ENCODE measurements around the gene TXNIP. TPM values are rescaled to one million over a fixed set of nuclear protein-coding genes. Genes with fewer than 3 reads are reported as not detected.

The TXNIP gene
- total and polyA plus RNA-seq, 2 of the 4 experiments (the other 2 are of a cell fraction): 36.4 to 77.2 TPM

DNA sequence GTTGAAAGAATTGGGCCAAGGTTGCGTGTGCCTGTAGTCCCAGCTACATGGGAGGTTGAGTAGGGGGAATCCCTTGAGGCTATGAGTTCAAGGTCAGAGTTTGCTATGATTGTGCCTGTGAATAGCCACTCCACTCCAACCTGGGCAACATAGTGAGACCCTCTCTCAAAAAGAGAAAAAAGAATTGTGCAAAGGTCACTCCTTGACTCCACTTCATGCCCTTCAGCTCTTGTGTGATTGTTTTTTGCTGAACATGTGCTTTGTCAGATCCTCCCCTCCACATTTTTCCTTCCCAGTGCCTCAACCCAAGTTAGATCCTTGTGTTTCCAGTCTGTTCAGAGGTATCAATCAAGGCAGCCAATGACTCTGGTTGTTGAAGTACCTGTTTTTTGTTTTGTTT lies 8.5 kb downstream of the TXNIP start:
- ATAC-seq (ENCODE audit: low read depth) (no peak), DNase-seq (no peak)
- H2BK120ac ChIP-seq (ENCODE audit: low read depth, low read length): no peak overlapping the region
- H3K18ac ChIP-seq (ENCODE audit: low read depth, low read length): no peak overlapping the region
- no peaks in the 10 kb centered on the region for H4K20me1 ChIP-seq (ENCODE audit: insufficient read depth, low read length)
- no peak overlapping the region for H2BK20ac ChIP-seq (ENCODE audit: low read depth, low read length)
- H2BK5ac ChIP-seq (ENCODE audit: low read depth, low read length, poor library complexity, severe bottlenecking): no peak overlapping the region
- H3K9me3 ChIP-seq (ENCODE audit: control insufficient read depth, insufficient read depth, low read length): no peaks in the 10 kb centered on the region
- peaks cover 0 to 8% of the 10 kb centered on the region in 2 experiments; a peak in 2 of 4 replicates for H3K79me1 ChIP-seq (ENCODE audit: low read depth in 1 of 2, low read length in 2 of 2)
- H2AFZ ChIP-seq (replicated peaks; ENCODE audit: low read length, poor library complexity): no peak overlapping the region
- H2AK5ac ChIP-seq (ENCODE audit: low read depth, low read length): no peak overlapping the region
- no peak overlapping the region for H3K23ac ChIP-seq (ENCODE audit: low read depth, low read length)
- intact Hi-C loops (cut with micrococcal nuclease): no loop called here
- H3K36me3 ChIP-seq (ENCODE audit: control insufficient read depth, insufficient read depth, low read length): no peaks in the 10 kb centered on the region; the same call in 1 of the 2 replicates
- no peak overlapping the region for H4K91ac ChIP-seq (ENCODE audit: insufficient read depth, low read depth, low read length)
- peaks cover 8% of the 10 kb centered on the region for H3K9me1 ChIP-seq (ENCODE audit: insufficient read depth, low read length)
- no peak overlapping the region for H3K4me3 ChIP-seq (ENCODE audit: insufficient read depth, low read depth, low read length)
- dilution Hi-C loops (cut with HindIII; ENCODE audit: low sequenced_read_pairs, unreplicated experiment): no loop called here
- no CpG with 5 or more reads among the region's 1 CpG for WGBS, 2 experiments (ENCODE audit: extremely low coverage in 2 of 2, insufficient read length in 1 of 2)
- BruUV-seq (replicated peaks): no TSS peak
- POLR2A ChIA-PET (ENCODE audit: unreplicated experiment): interaction anchor here (2.1 kb wide), 1 partner anchor 8 kb away, joined by 6 read pairs; no protein-coding TSS in a partner anchor
- in situ Hi-C loops (cut with MboI; ENCODE audit: low sequenced_read_pairs): no loop called here
- no peak overlapping the region for H3K27ac ChIP-seq (ENCODE audit: insufficient read depth, low read length)
- no peak overlapping the region for H3K4me2 ChIP-seq (ENCODE audit: low read depth, low read length)
- no peak overlapping the region for H3K4ac ChIP-seq (ENCODE audit: low read depth, low read length)
- no peak overlapping the region for H4K5ac ChIP-seq (ENCODE audit: low read depth, low read length)
- H2BK15ac ChIP-seq (ENCODE audit: low read depth, low read length): no peak overlapping the region
- TF ChIP-seq, protein P1, sequence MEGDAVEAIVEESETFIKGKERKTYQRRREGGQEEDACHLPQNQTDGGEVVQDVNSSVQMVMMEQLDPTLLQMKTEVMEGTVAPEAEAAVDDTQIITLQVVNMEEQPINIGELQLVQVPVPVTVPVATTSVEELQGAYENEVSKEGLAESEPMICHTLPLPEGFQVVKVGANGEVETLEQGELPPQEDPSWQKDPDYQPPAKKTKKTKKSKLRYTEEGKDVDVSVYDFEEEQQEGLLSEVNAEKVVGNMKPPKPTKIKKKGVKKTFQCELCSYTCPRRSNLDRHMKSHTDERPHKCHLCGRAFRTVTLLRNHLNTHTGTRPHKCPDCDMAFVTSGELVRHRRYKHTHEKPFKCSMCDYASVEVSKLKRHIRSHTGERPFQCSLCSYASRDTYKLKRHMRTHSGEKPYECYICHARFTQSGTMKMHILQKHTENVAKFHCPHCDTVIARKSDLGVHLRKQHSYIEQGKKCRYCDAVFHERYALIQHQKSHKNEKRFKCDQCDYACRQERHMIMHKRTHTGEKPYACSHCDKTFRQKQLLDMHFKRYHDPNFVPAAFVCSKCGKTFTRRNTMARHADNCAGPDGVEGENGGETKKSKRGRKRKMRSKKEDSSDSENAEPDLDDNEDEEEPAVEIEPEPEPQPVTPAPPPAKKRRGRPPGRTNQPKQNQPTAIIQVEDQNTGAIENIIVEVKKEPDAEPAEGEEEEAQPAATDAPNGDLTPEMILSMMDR (conservative IDR thresholded peaks at IDR 0.05; ENCODE audit: low read depth, low read length): no peak
- no peak for TF ChIP-seq SMC3 (IDR thresholded peaks at IDR 0.05; ENCODE audit: low read depth, low read length)
- TF ChIP-seq BHLHE40 (IDR thresholded peaks at IDR 0.05; ENCODE audit: low read depth, low read length): no peak
- TF ChIP-seq NFE2L2 (IDR thresholded peaks at IDR 0.05; ENCODE audit: low read depth, low read length): no peak
- no peak for TF ChIP-seq RFX5 (IDR thresholded peaks at IDR 0.05; ENCODE audit: low read depth, low read length)
- no peak for TF ChIP-seq RCOR1 (IDR thresholded peaks at IDR 0.05; ENCODE audit: insufficient replicate concordance, low read length)
- TF ChIP-seq FOS (IDR thresholded peaks at IDR 0.05; ENCODE audit: low read depth, low read length): no peak
- no peak for TF ChIP-seq CEBPB (IDR thresholded peaks at IDR 0.05; ENCODE audit: low read depth, low read length)
- TF ChIP-seq MXI1 (IDR thresholded peaks at IDR 0.05; ENCODE audit: borderline replicate concordance, low read depth, low read length): no peak
- no peak for TF ChIP-seq RAD21 (IDR thresholded peaks at IDR 0.05; ENCODE audit: low read length)
- no peak for TF ChIP-seq CHD1 (IDR thresholded peaks at IDR 0.05; ENCODE audit: low read depth, low read length)
- TF ChIP-seq MAFK (IDR thresholded peaks at IDR 0.05; ENCODE audit: low read depth, low read length): no peak
- no peak for TF ChIP-seq POLR2A (IDR thresholded peaks at IDR 0.05; ENCODE audit: low read depth, low read length)
- no peak for TF ChIP-seq MAZ (IDR thresholded peaks at IDR 0.05; ENCODE audit: borderline replicate concordance, low read depth, low read length)
- TF ChIP-seq, protein P2, sequence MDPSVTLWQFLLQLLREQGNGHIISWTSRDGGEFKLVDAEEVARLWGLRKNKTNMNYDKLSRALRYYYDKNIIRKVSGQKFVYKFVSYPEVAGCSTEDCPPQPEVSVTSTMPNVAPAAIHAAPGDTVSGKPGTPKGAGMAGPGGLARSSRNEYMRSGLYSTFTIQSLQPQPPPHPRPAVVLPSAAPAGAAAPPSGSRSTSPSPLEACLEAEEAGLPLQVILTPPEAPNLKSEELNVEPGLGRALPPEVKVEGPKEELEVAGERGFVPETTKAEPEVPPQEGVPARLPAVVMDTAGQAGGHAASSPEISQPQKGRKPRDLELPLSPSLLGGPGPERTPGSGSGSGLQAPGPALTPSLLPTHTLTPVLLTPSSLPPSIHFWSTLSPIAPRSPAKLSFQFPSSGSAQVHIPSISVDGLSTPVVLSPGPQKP (IDR thresholded peaks at IDR 0.05; ENCODE audit: borderline replicate concordance, low read depth, low read length): no peak
- TF ChIP-seq, protein P3, sequence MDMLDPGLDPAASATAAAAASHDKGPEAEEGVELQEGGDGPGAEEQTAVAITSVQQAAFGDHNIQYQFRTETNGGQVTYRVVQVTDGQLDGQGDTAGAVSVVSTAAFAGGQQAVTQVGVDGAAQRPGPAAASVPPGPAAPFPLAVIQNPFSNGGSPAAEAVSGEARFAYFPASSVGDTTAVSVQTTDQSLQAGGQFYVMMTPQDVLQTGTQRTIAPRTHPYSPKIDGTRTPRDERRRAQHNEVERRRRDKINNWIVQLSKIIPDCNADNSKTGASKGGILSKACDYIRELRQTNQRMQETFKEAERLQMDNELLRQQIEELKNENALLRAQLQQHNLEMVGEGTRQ (IDR thresholded peaks at IDR 0.05; ENCODE audit: low read depth, low read length): no peak
- no peak overlapping the region for H4K8ac ChIP-seq (ENCODE audit: low read depth in 2 of 2, low read length in 2 of 2)
- H3K27me3 ChIP-seq (ENCODE audit: control insufficient read depth, insufficient read depth, low read length): no peaks in the 10 kb centered on the region
- H3K4me1 ChIP-seq (ENCODE audit: control insufficient read depth, insufficient read depth, low read length): peaks cover 13% of the 10 kb centered on the region
- no peak overlapping the region for H3K9ac ChIP-seq (ENCODE audit: low read depth, low read length)
- H3K14ac ChIP-seq (replicated peaks; ENCODE audit: low read depth, low read length): no peak overlapping the region
- no peak overlapping the region for H2AK9ac ChIP-seq (replicated peaks; ENCODE audit: low read depth, low read length, poor library complexity)
- no peak overlapping the region for H3K56ac ChIP-seq (ENCODE audit: extremely low read depth, insufficient read depth, low read length)
- CTCF ChIA-PET: no interaction called here
